ENCODE data around the gene MEX3D.

Gene MEX3D

GRCh38 chr19:1591421-1592023 is 23.4 kb upstream of the MEX3D start:
- no peak for TF ChIP-seq TAF1 (IDR thresholded peaks at IDR 0.05; ENCODE audit: borderline replicate concordance, insufficient read depth, low read length)
- no peak for TF ChIP-seq POLR2AphosphoS5 (IDR thresholded peaks at IDR 0.05; ENCODE audit: low read depth, low read length)
- TF ChIP-seq REST (IDR thresholded peaks at IDR 0.05; ENCODE audit: insufficient read depth in 1 of 2, low read depth in 2 of 2, low read length in 2 of 2), result no peak
- TF ChIP-seq FOXP2 (optimal IDR thresholded peaks at IDR 0.05; ENCODE audit: borderline replicate concordance, extremely low read depth, extremely low read length, insufficient read depth), result no peak
- peak; percentile 16; the same call in 1 of the 2 replicates for TF ChIP-seq SIN3A (IDR thresholded peaks at IDR 0.05; ENCODE audit: borderline replicate concordance, insufficient read depth, low read length)

GRCh38 chr19:1590641-1591397 is 22.7 kb upstream of the MEX3D start:
- TF ChIP-seq FOXP2 (optimal IDR thresholded peaks at IDR 0.05; ENCODE audit: borderline replicate concordance, extremely low read depth, extremely low read length, insufficient read depth) (no peak), TAF1 (IDR thresholded peaks at IDR 0.05; ENCODE audit: borderline replicate concordance, insufficient read depth, low read length) (0 out of 2 replicates have a peak, but pooled peaks have one; percentile 2), REST (IDR thresholded peaks at IDR 0.05; ENCODE audit: insufficient read depth in 1 of 2, low read depth in 2 of 2, low read length in 2 of 2) (no peak), POLR2AphosphoS5 (IDR thresholded peaks at IDR 0.05; ENCODE audit: low read depth, low read length) (no peak; the same call in none of the 2 replicates), SIN3A (IDR thresholded peaks at IDR 0.05; ENCODE audit: borderline replicate concordance, insufficient read depth, low read length) (no peak)

- TF ChIP-seq FOXP2 (optimal IDR thresholded peaks at IDR 0.05; ENCODE audit: borderline replicate concordance, extremely low read depth, extremely low read length, insufficient read depth) (no peak), SIN3A (IDR thresholded peaks at IDR 0.05; ENCODE audit: borderline replicate concordance, insufficient read depth, low read length) (no peak), POLR2AphosphoS5 (IDR thresholded peaks at IDR 0.05; ENCODE audit: low read depth, low read length) (no peak), REST (IDR thresholded peaks at IDR 0.05; ENCODE audit: insufficient read depth in 1 of 2, low read depth in 2 of 2, low read length in 2 of 2) (no peak), TAF1 (IDR thresholded peaks at IDR 0.05; ENCODE audit: borderline replicate concordance, insufficient read depth, low read length) (no peak)
Measured at GRCh38 chr19:1587872-1588271, 19.7 kb upstream of the MEX3D start.

GRCh38 chr19:1585243-1585580 is 17.1 kb upstream of the MEX3D start:
- TF ChIP-seq SIN3A (IDR thresholded peaks at IDR 0.05; ENCODE audit: borderline replicate concordance, insufficient read depth, low read length) (no peak), REST (IDR thresholded peaks at IDR 0.05; ENCODE audit: insufficient read depth in 1 of 2, low read depth in 2 of 2, low read length in 2 of 2) (no peak), TAF1 (IDR thresholded peaks at IDR 0.05; ENCODE audit: borderline replicate concordance, insufficient read depth, low read length) (no peak), POLR2AphosphoS5 (IDR thresholded peaks at IDR 0.05; ENCODE audit: low read depth, low read length) (no peak), FOXP2 (optimal IDR thresholded peaks at IDR 0.05; ENCODE audit: borderline replicate concordance, extremely low read depth, extremely low read length, insufficient read depth) (no peak)

Measured in PFSK-1 (cell line).